ENCODE measurements around the gene CYTIP.

- TF ChIP-seq FOSL2 (IDR thresholded peaks at IDR 0.05; ENCODE audit: borderline replicate concordance, low read depth): no peak
- TF ChIP-seq CTCF (IDR thresholded peaks at IDR 0.05): no peak
- TF ChIP-seq EZH2phosphoT487 (IDR thresholded peaks at IDR 0.05; ENCODE audit: borderline replicate concordance, low read depth): no peak
- TF ChIP-seq MEF2A (IDR thresholded peaks at IDR 0.05; ENCODE audit: borderline replicate concordance, low read depth): no peak
- no peak for TF ChIP-seq NRF1 (IDR thresholded peaks at IDR 0.05; ENCODE audit: low read depth, low read length)
- no peak for TF ChIP-seq USF2 (IDR thresholded peaks at IDR 0.05; ENCODE audit: borderline replicate concordance, low read depth, low read length)
- no peak for TF ChIP-seq REST (IDR thresholded peaks at IDR 0.05; ENCODE audit: low read depth, low read length)
These were observed 43.4 kb upstream of the CYTIP start for GRCh38 chr2:157487271-157487610.

Data from SK-N-SH (cell line).